Transverse colon (tissue), 4 donors: ENCODE measurements around the gene BCCIP.

Experiments used
- CTCF ChIP-seq, 5 experiments: fragments of 200-600 bp in 3 of 5; fragments of 450-650 bp in 2 of 5; sonication (generic) in 3 of 5; IDR thresholded peaks; 1 replicate in 2 of 5; 2 replicates in 3 of 5; pipeline ENCODE4 v1.5.1; 2016 to 2017; ENCODE audit warnings: antibody characterized with exemption in 5 of 5, inconsistent platforms in 3 of 5, mild to moderate bottlenecking in 2 of 5, moderate library complexity in 1 of 5
- POLR2AphosphoS5 ChIP-seq, 3 donors: sonication (generic); formaldehyde crosslinking; IDR thresholded peaks; one replicate each; pipeline ENCODE4 v1.6.1; 2016; ENCODE audit warnings: antibody characterized with exemption in 3 of 3

- TF ChIP-seq CTCF (IDR thresholded peaks at IDR 0.05) = no peak
- TF ChIP-seq POLR2AphosphoS5 (IDR thresholded peaks at IDR 0.05) = no peak
Measured at GRCh38 chr10:125808047-125808446, 15.3 kb upstream of the BCCIP start.
